HuH-7 (cell line): ENCODE results near the gene TCIRG1.

Experiments
- DNase-seq: peaks from one replicate; pipeline ENCODE4 v3.0.0; 2011; ENCODE audit warnings: low spot score

TCIRG1 gene

DNA sequence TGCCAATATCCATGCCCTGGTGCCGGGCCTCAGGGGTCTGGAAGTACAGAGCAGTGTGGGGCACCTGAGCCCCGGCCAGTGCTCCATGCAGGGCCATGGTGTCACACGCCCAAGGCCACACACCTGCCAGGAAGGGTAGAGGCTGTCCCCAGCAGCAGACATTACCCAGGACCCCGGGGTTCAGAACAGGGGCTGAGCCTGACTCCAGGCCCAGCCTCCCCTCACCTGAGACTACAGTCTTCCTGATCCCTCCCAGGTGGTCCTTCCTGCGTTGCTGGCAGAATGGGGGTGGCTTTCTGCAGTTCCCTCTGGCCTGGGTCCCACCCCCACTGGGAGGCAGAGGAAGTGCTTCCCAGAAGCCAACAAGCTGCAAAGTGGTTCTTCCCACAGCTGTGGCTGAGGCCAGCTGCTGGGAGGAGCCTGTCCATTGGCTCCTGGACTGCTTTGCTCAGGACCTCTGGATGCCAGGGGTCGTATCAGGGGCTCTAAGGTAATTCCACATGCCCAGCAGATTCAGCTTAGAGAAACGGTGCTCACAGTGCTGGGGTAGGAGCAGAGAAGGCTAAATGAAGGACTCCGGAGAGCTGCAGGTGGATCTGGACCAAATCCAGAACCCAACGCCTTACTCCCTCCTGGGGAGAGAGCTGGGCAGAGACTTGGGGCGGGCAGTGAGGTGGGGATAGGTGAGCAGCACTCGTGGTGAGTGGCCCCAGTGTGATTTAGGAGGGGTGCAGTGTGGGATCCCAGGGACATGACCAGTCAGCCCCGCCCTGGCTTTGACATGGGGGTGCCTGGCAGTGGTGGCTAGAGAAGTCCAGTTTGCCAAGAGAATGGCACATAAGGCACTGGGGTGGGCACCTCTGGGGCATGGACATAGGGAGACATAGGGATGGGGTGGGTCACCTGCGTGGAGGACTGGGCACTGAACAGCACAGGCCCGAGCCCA, 12.6 kb downstream of the TCIRG1 start:
- peak; percentile 58 for DNase-seq

DNA sequence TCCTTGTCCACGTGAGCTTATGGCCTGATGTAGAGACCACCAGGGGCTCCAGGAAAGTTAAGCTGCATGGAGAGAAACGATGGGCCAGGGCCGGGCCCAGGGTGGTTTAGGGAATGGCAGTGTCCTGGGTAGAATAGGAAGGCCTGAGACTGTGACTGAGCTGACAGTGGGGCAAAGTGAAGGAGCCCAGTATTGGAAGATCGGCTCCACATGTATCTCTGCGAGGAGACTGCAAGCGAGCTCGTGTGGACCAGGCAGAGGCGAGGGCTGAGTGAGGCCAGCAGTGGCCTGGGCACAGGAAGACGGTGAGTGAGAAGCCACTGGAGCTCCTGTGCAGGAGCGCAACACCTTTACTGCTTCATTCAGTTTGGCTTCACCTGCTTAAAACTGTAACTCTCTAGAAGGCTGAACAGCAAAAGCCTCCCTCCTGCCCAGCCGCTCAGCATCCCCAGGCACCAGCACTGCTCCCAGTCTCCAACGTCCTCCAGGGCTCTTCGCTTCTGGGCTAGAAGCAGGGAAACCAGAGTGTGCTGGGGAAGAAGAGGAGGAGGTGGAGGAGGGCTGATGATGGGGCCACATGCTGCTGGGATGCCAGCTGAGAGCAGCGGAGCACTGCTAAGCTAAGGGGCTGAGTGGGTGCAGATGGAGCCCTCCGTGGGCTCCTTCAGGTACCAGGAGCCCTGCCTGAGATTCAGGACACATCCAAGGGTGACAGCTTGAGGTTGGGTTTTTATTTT, 13.5 kb downstream of the TCIRG1 start:
- no peak for DNase-seq

- peak; percentile 61 for DNase-seq
Observed at GRCh38 chr11:68053117-68053516, 14.3 kb downstream of the TCIRG1 start.

GRCh38 chr11:68053981-68054812, 15.4 kb downstream of the TCIRG1 start:
- DNase-seq = no peak

DNA sequence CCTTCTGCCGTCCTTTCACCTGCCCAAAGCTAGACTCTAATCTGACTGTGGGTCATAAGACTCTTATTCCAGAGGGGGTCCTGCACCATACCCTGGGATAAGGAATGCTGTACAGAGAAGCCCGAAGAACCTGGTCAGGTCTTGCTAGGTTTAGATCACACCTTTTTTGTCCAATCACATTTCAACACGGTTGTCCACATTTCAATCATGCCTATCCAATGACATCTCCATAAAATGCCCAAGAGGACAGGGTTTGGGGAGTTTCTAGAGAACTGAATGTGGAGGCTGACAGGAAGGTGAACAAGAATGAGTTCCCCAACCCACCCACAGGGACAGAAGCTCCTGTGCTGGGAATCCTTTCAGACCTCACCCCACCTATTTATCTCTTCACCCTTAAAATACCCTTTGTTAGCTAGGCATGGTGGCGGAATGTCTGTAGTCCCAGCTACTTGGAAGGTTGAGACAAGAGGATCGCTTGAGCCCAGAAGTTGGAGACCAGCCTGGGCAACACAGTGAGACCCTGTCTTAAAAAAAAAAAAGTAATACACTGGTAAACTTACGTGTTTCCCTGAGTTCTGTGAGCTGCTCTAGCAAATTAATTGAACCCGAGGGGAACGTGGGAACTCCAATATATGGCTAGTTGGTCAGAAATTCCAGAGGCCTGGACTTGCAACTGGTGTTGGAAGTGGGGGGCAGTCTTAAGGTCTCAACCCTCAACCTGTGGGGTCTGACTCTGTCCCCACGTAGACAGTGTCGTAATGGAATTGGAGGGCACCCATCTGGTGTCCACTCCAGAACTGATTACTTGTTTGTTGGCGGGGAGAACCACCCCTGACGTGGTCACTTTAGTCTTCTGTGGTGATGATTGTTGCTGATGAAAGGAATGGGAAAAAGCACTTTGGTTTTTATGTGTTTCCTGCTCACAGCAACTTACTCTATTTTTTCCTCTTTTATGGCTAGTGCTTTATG, 17.8 kb downstream of the TCIRG1 start:
- DNase-seq = no peak

- DNase-seq = no peak
Observed at GRCh38 chr11:68057807-68058206, 19.0 kb downstream of the TCIRG1 start.

DNA sequence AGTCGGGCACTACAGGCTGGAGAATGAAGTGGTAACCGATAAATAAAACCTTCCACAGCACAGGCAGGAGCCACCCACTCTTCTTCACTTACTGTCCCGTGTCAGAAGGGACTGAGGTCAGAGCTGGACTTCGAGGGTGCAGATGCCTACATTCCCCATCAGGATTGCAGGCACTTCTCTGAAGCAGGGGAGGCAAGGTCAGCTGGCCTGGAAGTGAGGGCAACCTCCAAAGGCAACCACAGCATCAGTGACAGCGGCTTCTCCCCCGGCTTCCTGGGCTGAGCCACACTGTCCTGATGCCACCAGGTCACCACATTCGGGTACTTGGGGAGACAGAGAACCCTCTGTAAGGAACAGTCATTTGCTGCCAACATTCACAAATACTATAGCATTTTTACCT, 22.7 kb downstream of the TCIRG1 start:
- DNase-seq = no peak

DNA sequence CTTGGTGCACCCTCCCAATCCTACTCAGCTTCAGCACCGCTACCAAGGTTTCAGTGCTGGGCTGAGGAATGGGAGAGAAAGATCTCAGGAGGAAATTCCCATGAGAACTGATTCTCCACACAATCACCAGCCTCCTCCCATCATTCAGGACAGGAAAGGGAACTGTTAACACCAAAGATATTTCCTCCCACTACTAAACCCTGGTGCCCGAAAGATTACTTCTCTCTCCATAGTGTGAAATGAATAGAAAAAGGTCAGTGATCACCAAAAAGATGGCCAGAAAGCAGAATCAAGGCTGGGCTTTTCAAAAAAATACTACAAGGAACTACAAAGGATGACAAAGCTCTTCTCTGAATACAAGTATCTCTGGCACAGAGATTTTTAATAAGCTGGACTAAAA, 26.1 kb downstream of the TCIRG1 start:
- DNase-seq = no peak

GRCh38 chr11:68065841-68066240, 27.0 kb downstream of the TCIRG1 start:
- DNase-seq = no peak

DNA sequence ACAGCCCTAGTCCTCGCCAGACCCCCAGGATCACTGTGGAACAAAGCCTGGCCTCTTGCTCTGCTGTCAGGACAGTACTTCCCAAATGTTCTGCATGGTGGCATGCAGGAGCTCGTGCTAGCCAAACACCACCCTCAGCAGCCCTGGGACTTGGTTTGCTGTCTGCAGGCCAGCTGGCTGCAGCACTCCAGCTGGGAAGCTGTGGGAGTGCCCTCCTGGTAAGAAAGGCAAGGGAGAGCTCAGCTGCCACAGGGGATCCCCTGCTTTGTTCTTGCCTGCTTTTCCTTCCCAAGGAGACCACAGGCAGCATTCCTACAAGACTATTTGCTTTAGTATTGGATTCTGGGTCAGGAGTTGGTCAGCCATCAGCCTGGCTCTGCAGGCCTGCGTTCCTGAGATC, 27.9 kb downstream of the TCIRG1 start:
- no peak for DNase-seq

DNA sequence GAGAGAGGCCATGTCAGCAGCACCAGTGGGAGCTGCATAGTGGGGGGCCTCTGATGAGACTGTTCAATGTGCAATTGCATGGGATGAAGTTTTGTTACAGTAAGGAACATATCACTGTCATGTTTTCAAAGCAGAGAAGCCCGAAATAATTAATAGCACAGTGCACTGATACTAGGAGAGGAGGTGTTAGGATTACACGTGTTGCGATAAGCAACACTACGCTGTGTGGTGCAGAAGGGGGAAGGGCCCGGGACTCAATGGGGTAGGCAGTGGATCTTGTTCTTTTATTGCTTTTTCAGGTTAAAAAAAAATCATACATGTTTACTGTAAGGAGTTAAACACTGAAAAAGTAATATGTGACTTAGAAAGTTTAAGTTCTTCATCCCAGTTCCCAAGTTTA, 29.2 kb downstream of the TCIRG1 start:
- DNase-seq = no peak

- no peak for DNase-seq
Observed at GRCh38 chr11:68071281-68072048, 32.6 kb downstream of the TCIRG1 start.

- DNase-seq = no peak
Observed at GRCh38 chr11:68074584-68075352, 35.9 kb downstream of the TCIRG1 start.

GRCh38 chr11:68076371-68077042, 37.7 kb downstream of the TCIRG1 start:
- peak; percentile 71 for DNase-seq

GRCh38 chr11:68077617-68078582, 39.1 kb downstream of the TCIRG1 start:
- DNase-seq = no peak

DNA sequence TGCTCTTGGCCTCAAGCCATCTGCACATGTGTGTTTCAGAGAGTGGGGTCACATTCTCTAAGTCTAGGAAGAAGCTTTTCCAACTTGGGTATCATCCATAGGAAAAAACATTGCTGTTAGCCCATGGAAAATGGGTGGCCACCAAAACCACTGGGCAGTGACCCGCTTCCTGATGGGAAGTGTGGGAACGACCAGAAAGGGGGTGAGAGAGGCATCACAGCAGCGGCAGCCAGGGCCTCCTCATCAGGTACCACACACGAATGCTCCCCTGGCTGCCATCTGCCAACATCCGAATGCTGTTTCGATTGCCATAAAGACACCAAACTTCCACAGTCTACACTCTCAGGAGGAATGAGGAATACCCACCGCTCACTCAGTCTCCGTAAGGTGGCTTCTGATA, 42.0 kb downstream of the TCIRG1 start:
- DNase-seq = no peak

DNA sequence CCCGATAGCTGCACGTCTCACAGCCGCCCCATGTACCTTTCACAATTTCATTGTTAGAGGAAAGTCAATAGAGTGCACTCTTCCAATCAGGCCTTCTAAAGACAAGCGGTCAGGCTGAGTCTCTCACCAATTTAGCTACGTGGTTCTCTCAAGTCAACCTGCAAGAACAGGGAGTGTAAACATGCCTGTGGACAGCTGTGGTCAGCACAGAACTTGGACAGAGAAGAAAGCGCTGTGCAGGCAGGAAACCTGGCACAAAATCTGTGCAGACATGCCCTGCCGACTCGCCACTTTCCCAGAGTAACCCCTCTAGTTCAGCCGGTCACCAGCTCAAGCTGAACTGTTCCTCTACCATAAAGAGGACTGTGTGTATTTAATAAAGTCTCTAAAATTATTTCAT, 42.9 kb downstream of the TCIRG1 start:
- DNase-seq = no peak

DNA sequence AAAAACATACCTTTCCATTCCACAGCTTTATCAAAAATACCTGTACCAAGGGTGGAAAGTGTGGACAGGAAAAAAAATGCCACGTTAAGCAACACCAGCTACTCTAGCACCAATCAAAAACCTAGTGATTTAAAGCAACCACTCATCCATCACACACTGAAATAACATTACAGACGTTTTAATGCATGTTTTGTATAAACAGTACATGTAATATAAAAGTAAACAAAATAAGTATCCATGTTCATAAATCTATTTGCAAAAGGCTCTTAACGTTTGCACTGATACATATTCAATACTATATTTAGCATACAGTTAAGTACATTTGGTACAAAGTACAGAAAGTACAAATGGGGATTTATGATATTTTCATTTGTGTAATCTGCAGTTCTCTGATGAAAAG, 43.7 kb downstream of the TCIRG1 start:
- no peak for DNase-seq
